A673 (cell line): ENCODE results near the gene GABARAPL2. TPM values are rescaled to one million over a fixed set of nuclear protein-coding genes. Genes with fewer than 3 reads are reported as not detected.

Experiments used
- BruUV-seq: library from RNA; stranded (reverse); fragments of 400-500 nt; replicated peaks from 2 replicates; lab custom pipeline; 2021; lab: Mats Ljungman, UMichigan
- CTCF ChIA-PET: fragments of 300-600 bp; sonication (Branson Sonifier 250); formaldehyde crosslinking; loops from one replicate; lab custom pipeline; 2022; ENCODE audit warnings: antibody characterized with exemption; lab: Charles Lee
- POLR2A ChIA-PET: fragments of 300-600 bp; sonication (Branson Sonifier 250); formaldehyde crosslinking; loops from one replicate; lab custom pipeline; 2022; ENCODE audit warnings: antibody characterized with exemption; ENCODE audit not compliant: low non-redundant PET; lab: Charles Lee
- DNase-seq: peaks from one replicate; pipeline ENCODE4 v3.0.0-alpha.2; 2015; ENCODE audit warnings: low spot score
- H3K27ac ChIP-seq: fragments of 200-600 bp; sonication (generic); 2 replicates; pipeline ENCODE4 v1.5.1; 2016; ENCODE audit warnings: mixed run types, low read depth, mild to moderate bottlenecking, mixed read lengths, antibody characterized with exemption, low read length; ENCODE audit not compliant: poor library complexity, severe bottlenecking
- H3K27me3 ChIP-seq: fragments of 200-600 bp; sonication (generic); replicated peaks from 2 replicates; pipeline ENCODE4 v1.6.1; 2017; ENCODE audit warnings: mixed run types, low read depth, mild to moderate bottlenecking, mixed read lengths, antibody characterized with exemption, low read length; ENCODE audit not compliant: insufficient read depth, poor library complexity
- H3K36me3 ChIP-seq: fragments of 200-600 bp; sonication (generic); 2 replicates; pipeline ENCODE4 v1.6.1; 2016; ENCODE audit warnings: mixed run types, mild to moderate bottlenecking, mixed read lengths, antibody characterized with exemption, low read length; ENCODE audit not compliant: insufficient read depth, poor library complexity, severe bottlenecking
- H3K4me1 ChIP-seq: fragments of 200-600 bp; sonication (generic); 2 replicates; pipeline ENCODE4 v1.6.1; 2017; ENCODE audit warnings: mixed run types, mild to moderate bottlenecking, mixed read lengths, antibody characterized with exemption, low read length; ENCODE audit not compliant: insufficient read depth, poor library complexity, severe bottlenecking
- H3K4me3 ChIP-seq: fragments of 200-600 bp; sonication (generic); 2 replicates; pipeline ENCODE4 v1.5.1; 2016; ENCODE audit warnings: low read depth, mixed run types, mild to moderate bottlenecking, mixed read lengths, low read length; ENCODE audit not compliant: poor library complexity, severe bottlenecking
- H3K9me3 ChIP-seq: fragments of 200-600 bp; sonication (generic); 2 replicates; pipeline ENCODE4 v1.6.1; 2016; ENCODE audit warnings: mixed run types, low read depth, mild to moderate bottlenecking, mixed read lengths, antibody characterized with exemption, low read length; ENCODE audit not compliant: poor library complexity, severe bottlenecking
- CTCF ChIP-seq: fragments of 300-800, 200-600 bp; sonication (generic); conservative IDR thresholded peaks from 2 replicates; pipeline ENCODE4 v1.5.1; 2017; ENCODE audit warnings: low read depth, mild to moderate bottlenecking, antibody characterized with exemption, low read length, moderate library complexity, mixed read lengths
- EZH2 ChIP-seq: fragments of 200-600 bp; sonication (generic); IDR thresholded peaks from 2 replicates; pipeline ENCODE4 v1.6.1; 2017; ENCODE audit warnings: borderline replicate concordance, low read depth, mild to moderate bottlenecking, mixed read lengths, antibody characterized with exemption, low read length; ENCODE audit not compliant: poor library complexity, severe bottlenecking
- intact Hi-C: fragments of 100-400 bp; cut with micrococcal nuclease; formaldehyde crosslinking; loops from one replicate; pipeline ENCODE4 v1.10.0; 2022; ENCODE audit not compliant: unreplicated experiment
- total RNA-seq: library from RNA; stranded (reverse); gene quantifications from 2 replicates; pipeline ENCODE4 v1.2.3, GENCODE V29; 2021

Gene GABARAPL2
- total RNA-seq, 1 experiment from 2014 or later, result 95.4 TPM

GRCh38 chr16:75573955-75574354, 7.8 kb downstream of the GABARAPL2 start:
- Histone ChIP-seq H3K9me3 (no peaks in the 10 kb centered on the region), H3K4me1 (peaks cover 3% of the 10 kb centered on the region), H3K27me3 (no peaks in the 10 kb centered on the region), H3K4me3 (no peak overlapping the region), H3K27ac (no peak overlapping the region), H3K36me3 (peaks cover 79% of the 10 kb centered on the region)
- POLR2A ChIA-PET, result no interaction called here
- intact Hi-C loops, result no loop called here
- no peak for DNase-seq
- CTCF ChIA-PET, result no interaction called here
- no peak for TF ChIP-seq EZH2
- BruUV-seq, result no TSS peak

- peaks cover 73% of the 10 kb centered on the region for H3K36me3 ChIP-seq
Measured at GRCh38 chr16:75575958-75576357, 9.8 kb downstream of the GABARAPL2 start.

DNA sequence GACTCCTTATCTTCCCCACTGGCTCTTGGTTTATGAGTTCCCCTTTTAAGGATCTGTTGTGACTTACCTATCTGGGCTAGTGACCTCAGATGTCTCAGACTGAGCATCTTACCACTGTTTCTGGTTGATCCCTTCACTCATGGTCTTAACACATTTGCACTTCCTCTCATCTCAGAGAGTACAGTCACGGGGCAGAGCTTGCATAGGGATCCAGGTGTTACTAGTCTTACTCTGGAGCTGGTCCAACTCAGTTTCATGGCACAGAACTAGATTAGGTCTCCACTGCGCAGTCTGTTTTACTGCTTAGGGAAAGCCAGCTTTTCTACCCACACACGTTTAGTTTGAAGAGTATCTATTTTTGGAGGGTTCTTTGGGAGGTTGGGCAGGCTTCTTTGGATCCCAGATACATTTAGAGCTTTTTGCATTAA, 10.2 kb downstream of the GABARAPL2 start:
- TF ChIP-seq EZH2 (no peak), CTCF (no peak)
- H3K27me3 ChIP-seq, result no peaks in the 10 kb centered on the region
- no peak overlapping the region for H3K27ac ChIP-seq
- DNase-seq, result no peak
- BruUV-seq, result no TSS peak
- ChIA-PET POLR2A (interaction anchor here (0.6 kb wide), 1 partner anchor 44 kb away, joined by 3 read pairs; no protein-coding TSS in a partner anchor), CTCF (no interaction called here)
- H3K4me1 ChIP-seq, result peaks cover 3% of the 10 kb centered on the region
- H3K9me3 ChIP-seq, result no peaks in the 10 kb centered on the region
- H3K36me3 ChIP-seq, result peaks cover 71% of the 10 kb centered on the region
- no peak overlapping the region for H3K4me3 ChIP-seq
- intact Hi-C loops, result no loop called here

More at GRCh38 chr16:75575958-75576357, 9.8 kb downstream of the GABARAPL2 start:
- no peak for TF ChIP-seq EZH2
- TF ChIP-seq CTCF, result no peak
- H3K27ac ChIP-seq, result no peak overlapping the region
- ChIA-PET CTCF (no interaction called here), POLR2A (interaction anchor here (0.6 kb wide), 1 partner anchor 44 kb away, joined by 3 read pairs; no protein-coding TSS in a partner anchor)
- no TSS peak for BruUV-seq
- intact Hi-C loops, result no loop called here
- H3K27me3 ChIP-seq, result no peaks in the 10 kb centered on the region
- H3K9me3 ChIP-seq, result no peaks in the 10 kb centered on the region
- H3K4me1 ChIP-seq, result peaks cover 3% of the 10 kb centered on the region
- DNase-seq, result no peak
- H3K4me3 ChIP-seq, result no peak overlapping the region

- Histone ChIP-seq H3K27ac (no peak overlapping the region), H3K36me3 (peaks cover 58% of the 10 kb centered on the region), H3K4me1 (peaks cover 3% of the 10 kb centered on the region), H3K9me3 (no peaks in the 10 kb centered on the region), H3K27me3 (no peaks in the 10 kb centered on the region), H3K4me3 (no peak overlapping the region)
- BruUV-seq, result no TSS peak
- intact Hi-C loops, result no loop called here
- POLR2A ChIA-PET, result no interaction called here
- TF ChIP-seq CTCF, result no peak
- TF ChIP-seq EZH2, result no peak
- CTCF ChIA-PET, result no interaction called here
- DNase-seq, result no peak
Measured at GRCh38 chr16:75578212-75578611, 12.0 kb downstream of the GABARAPL2 start.
